ENCODE data around the gene RCE1.

The RCE1 gene

DNA sequence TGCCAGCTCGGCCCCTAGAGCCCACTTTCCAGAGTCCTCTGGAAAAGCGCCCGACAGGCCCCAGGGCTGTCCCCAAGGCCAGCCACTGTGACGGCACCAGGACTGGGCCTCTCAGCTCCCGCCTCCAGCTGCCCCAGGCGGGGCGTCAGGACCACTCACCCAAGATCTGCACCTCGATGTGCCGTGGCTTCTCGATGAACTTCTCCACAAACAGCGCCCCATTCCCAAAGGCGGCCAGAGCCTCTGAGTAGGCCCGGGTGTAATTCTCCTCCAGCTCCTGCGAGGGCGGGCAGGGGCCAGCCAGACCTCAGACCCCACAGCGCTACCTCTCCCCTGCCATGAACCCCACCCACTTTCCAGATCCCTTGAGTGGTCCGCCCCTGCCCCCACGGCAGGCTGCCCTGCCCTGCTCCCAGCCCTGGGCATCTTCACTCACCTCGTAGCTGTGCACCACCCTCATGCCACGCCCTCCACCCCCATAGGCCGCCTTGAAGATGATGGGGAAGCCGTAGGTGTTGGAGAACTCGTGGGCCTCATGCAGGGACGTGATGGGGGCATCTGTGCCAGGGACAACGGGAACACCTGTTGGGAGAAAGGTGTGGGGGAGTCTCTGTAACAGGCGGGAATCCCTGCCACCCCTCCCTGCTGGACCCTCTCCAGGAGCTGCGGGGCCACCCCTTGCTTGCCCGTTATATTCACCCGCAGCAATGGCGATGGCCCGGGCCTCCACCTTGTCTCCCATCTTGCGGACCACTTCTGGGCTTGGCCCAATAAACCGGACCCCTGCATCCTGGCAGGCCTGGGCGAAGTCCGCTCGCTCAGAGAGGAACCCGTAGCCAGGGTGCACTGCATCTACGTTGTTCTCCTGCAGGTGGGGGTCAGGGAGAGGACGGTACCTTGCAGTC is 27.6 kb downstream of the RCE1 start:
- DNase-seq = no peak

DNA sequence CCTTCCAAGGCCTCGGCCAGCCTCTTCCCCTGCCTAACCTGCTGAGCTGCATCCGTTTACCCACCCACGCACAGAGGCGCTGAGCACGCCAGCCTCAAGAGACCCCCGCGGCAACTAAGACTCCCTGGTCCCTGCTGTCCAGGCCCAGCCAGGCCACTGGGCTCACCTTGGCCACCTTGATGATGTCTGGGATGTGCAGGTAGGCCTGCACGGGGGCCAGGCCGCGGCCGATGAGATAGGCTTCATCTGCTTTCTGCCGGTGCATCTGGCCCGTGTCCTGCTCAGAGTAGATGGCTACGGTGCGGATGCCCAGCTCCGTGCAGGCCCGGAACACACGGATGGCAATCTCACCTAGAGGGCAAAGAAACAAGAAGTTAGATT is 28.3 kb downstream of the RCE1 start:
- DNase-seq = no peak

DNA sequence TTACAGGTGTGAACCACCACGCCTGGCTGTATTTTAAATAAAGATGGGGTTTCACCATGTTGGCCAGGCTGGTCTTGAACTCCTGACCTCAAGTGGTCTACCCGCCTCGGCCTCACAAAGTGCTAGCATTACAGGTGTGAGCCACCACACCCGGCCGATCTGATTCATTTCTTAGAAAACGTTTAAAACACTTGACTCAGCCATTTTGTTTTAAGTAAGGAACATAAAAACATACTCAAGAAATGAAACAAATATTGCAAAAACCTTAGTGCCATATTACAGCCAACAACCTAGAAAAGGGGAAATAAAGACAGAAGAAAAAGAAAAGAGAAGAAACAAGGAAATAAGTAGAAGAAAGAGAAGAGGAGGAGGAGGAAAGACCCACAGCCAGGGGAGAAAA is 31.0 kb downstream of the RCE1 start:
- DNase-seq = no peak

DNA sequence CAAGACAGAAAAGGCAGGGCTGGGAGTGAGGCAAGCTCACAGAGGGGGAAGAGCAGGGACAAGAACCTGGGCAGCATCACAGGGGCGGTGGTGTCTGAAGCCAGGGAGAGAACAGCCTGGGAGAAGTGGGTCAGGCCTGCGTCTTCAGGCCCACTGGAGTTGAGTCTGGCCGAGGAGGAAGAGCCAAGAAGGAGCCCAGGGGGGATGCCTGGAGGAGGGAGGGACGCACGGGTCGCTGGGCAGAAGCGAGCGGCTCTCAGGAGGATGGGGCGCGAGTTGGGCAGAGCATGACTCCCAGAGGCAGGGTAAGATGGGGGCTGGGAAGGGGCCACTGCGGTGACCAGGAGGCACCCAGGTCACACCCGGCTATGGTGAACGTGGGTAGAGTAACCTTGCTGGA is 32.1 kb downstream of the RCE1 start:
- DNase-seq = no peak

DNA sequence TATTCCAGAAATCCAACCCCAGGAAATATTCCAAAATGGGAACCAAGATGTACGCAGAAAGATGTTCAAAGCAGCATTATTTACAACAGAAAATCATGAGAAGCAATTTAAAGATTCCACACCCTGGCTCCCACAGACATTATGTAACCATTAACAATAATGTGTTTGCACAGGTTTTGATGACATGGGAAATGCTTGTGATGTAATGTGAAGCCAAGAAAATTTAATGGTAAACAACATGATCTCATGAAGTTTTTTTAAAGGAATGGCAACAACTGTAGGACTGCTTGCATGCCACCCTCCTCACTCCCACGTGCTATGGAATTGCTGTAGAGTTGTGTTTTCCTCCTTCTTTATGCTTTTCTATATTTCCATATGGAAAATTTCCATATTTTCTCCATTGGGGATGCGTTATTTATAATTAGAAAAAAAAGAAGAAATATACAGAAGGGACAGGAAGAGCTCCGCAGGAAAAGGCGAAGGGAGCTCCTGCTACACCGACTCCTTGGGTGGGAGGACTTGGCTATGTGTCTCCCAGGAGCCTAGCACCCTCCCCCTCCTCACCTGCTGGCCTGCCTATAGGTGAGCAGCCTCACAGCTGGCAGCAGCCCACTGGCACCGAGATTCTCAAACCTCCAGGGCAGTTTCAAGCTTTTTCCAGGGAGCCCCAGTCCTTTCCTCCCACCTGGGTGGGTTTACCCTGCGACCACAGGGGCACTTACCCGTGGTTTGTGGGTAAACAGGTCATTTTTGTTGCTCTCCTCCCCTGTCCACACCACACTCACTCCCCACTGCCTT is 34.5 kb downstream of the RCE1 start:
- no peak for DNase-seq

DNA sequence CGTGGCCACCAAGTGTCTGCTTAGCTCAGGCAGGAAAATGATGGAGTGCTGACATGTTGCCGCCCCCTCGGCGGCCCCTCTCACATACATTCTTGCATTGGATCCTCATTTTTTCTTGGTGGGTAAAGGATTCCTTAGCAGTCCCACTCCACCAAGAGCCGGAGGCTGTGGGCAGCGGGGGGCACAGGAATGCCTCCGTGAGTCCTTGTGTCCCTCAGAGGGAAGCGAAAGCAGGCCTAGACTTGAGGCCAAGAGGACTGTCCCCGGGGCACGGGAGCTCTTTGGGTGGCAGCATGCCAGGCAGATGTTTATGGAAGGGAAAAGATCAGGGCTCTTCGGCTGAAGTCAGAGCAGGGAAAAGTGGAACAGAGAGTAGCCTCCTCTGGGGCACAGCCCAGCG is 35.2 kb downstream of the RCE1 start:
- no peak for DNase-seq

DNA sequence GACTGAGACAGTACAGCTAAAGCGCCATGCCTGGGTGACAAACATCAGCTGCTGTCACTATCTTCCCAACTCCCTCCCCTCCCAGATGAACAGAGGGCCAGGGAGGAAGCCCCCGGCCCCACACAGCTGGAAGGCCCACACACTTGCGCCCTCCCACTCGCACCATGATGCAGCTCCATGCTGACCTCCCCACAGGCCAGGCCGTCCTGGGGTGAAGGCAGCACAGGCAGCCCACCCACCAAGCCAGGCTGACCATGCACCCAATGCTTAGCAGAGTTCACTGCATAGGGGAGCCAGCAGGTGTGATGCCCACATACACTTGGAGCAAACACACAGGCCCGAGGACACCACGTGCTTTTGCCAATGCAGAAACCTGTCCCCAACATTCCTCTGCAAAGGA is 35.8 kb downstream of the RCE1 start:
- DNase-seq = no peak

DNA sequence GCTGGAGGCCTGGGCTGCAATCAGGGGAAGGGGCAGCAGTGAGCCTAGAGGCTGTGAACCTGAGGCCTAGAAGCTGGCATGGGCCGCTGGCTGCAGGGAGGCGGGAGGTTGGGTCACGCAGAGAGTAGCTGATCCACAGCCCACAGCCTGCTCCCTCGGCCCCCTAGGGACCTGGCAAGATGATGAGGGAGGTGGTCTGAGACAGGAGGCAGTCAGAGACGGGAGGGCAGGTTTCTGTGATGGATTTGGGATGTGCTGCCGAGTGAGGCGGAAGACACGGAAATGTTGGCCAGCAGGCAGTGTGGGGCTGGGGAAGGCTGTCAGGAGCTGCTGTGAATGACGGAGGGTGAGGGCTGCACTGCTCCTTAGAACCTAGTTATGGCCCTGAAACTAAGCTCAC is 36.3 kb downstream of the RCE1 start:
- DNase-seq = no peak

DNA sequence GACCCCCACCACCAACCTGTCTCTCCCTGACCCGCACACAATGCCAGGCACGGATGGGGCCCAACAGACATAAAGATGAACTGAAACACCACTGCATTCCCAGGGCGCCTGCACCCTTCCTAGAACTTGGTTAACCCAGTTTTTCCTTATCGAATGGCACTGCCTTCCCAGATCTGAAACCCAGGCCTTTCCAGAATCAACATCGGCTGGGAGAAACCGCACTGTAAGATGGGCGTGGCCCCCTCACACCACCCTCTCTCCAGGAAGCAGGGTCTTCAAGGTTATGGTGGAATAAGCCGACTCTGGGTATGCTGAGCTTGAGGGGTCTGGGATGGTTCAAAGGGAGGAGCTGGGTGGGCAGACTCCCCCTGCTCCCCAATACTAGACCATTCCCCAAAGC is 36.8 kb downstream of the RCE1 start:
- no peak for DNase-seq

DNA sequence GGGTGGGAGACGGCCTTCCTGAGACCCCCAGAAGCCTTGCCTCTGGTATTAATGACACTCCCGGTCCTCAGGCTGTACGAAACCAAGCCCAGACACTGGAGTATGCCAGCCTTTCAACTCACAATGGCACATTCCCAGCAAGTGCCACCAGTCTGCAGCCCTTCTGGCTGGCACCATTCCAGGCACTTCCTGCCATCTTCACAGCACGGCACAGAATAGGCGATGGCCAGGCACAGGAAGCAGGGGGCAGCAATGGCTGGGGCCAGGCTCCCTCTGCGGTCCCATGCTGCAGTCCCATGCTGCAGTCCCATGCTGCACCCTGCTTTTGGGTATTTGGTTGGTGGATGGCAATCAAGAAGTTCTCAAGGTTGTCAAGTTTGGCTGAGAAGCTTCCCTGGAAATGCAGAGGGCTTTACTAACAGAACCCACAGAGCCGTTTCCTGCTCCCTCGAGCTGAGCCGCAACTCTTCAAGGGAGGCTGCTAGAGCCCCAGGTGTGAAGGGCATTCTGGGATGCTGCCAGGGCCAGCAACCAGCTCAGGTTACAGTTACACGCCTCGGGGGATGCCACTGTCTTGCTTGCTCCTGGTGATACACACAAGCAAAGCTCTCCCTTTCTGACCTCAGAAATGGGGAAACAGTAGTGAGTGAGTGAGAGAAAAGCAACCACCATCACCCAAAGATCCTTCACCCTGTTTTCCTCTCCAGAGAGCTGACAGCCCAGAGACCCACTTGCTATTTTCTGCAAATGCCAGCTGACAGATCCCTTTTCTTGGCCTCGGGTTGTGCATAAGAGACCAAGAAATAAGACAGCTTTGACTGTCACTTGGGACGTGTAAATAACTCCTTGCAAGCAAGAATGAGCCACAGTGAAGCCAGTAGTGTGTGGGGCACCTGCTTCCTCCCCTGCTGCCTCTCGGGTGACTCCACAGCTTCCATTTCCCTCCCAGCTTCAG is 37.5 kb downstream of the RCE1 start:
- no peak for DNase-seq

DNA sequence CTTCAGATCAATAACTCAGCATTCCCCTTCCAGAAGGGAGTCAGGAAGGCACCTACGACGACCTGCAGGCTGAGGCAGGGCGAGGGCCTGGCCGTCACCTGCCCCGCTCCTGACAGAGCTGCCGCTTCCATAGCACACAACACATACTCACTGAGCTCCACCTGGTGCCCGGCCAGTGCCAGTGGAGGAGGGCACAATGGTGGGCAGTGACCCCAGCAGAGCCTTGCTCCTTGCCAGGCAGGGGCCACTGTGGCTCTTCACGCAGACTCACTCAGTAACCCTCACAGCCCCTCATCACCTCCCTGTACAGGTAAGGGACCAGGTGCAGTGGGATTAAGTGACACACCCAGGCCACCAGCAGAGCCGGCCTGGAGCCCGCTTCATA is 38.2 kb downstream of the RCE1 start:
- DNase-seq = no peak

DNA sequence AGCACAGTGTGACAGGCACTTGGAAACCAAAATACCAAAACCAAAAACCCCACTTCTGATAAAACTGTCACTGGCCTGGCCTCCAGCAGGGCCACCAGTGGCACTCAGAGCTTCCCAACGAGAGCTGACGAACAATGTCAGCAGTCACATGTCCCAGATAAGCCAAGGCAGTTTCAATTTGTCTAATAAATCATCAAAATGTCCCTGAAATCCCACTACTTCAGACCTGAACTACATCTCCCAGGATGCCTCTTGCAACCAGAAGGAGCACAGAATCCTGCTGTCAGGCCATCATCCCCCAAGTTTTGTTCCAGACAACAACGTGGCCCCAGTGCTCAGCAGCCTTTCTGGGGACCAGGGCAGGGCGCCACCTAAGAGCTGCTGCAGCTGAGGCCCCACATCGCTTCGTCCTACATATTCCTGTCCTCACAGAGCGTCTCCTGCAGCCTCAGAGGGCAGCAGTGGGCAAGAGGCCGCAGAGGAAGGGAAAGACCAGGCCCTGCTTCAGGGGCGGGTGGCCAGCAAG is 38.7 kb downstream of the RCE1 start:
- no peak for DNase-seq

DNA sequence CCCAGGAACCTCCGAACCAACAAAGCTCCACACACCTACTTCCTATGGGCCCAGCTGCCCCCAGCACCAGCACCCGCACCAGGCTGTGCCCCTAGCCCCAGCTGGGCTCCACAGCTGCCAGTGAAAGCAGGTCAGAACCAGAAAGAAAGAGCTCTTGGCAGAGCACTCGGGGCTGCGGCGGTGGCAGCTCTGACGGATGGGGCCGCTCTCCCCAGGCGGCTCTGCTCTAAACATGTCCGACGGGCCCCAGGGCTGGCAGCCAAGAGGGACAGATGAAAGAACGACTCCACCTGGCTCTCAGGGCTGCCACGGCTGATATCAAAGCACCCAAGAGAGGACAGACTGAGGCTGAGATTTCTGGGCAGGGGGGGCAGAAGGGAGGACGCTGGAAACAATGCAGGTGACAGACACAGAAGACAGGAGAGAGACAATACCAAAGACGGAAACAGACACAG is 39.3 kb downstream of the RCE1 start:
- DNase-seq = no peak

DNA sequence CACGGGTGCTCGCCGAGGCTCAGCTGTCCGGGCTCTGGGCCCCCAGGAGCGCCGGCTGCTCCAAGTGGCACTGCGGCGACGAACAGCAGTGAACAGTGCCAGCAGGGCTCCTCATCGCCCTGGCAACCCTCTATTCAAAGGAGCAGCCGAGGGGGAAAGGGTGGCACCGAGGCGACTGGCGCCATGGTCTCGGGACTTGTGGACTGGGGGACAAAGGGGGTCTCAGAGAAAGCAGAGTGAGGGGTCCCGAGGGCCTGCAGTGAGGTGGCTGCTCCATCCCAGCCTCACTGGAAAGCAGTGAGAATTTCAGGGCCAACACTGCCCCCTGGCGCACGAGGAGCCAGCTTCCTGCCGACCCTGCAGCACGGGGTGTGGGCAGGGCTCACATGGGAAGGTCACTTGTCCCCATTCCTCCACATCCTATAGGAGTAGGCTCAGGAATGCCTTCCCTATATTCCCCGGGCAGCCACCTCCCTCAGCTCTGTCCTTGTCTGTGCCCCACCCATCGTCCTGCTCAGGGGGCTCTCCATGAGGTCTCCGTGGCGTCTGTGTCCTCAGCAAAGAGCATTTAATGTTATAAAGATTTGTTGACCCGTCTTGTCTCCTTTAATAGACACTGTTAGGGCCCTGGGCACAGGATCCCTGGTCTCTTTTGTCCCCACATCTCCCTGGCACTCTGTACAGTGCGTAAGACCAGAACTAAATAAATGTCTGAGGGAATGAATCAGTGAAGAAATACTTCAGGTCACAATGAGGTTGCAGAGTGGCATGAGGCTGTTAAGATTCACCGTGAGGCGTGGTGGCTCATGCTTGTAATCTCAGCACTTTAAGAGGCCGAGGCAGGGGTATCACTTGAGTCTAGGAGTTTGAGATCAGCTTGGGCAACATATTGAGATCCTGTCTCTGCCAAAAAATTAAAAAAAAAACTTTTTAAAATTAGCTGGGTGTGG is 40.0 kb downstream of the RCE1 start:
- DNase-seq = peak; percentile 41

DNA sequence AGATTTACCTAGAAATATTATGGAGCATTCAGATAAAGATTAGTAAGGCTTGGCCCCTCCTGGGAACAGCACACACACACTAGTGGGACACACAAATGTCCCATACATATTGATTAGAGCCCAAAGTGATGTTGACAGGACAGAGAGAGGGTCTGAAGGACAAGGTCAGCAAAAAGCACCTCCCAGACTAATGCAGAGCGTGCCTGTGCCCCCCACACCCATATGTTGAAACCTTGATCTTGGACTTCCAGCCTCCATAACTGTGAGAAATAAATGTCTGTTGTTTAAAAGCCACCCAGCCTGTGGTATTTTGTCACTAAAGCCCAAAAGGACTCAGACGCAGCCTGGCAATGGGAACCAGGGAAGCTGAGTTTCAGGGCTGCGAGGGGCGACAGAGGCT is 41.2 kb downstream of the RCE1 start:
- DNase-seq = no peak

DNA sequence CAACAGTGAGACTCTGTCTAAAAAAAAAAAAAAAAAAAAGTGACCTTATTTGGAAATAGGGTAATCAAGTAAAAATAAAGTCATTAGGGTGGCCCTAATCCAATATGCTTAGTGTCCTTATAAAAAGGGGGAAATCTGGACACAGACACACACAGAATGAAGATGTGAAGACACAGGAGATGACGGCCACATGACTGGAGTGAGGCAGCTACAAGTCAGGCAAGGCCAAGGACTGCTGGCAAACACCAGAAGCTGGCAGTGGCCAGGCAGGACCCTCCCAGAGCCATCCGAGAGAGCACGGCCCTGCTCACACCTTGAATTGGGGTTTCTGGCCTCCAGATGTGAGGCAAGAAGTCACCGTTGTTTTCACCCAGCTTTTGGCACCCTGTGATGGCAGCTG is 42.2 kb downstream of the RCE1 start:
- DNase-seq = no peak

DNA sequence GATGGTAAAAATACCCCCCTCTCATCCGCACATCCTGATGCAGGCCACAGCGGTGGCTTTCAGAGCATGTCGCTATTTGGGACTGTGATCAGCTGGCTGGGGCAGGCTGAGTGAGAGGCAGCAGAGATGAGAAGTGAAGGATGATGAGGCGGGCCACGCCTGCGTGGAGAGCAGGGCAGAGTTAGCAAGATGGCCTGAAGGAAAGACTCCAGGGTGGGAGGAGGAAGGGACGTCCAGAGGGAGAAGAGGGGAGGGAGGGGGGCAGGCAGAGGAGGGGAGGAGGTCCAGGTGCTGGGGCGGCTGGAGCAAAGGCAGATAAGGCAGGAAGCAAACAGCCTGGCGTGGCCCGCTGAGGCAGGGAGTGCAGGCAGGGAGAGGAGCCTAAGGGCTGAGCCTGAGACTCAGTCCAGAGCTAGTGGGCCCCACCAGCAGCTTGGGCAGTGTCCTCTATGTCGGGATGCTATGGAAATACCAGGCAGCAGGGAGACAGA is 42.8 kb downstream of the RCE1 start:
- DNase-seq = no peak

DNA sequence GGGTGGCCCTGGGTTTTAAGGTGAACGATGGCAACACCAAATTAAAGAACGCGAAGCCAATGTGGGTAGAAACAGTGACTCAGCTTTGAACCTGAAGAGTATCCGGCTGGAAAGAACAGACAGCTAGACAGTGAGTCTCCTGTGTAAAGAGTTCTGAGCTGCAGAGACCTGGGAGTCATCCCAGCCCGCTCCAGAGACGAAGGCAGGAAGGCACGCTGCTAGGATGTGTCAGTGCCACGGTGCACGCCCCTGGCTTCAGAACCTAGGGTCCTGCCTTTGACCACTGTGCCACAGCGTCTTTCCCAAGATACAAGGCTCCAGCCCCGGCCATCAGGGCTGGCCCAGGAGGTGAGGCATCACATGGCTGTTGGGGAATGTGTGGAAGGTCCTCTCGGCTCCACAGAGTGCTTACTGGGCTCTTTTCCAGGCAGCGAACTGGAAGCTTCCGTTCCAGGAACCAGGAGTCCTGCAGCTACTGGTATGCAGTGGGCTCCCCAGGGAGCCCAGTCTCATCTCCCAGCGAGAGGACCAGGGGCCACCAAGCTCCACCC is 43.5 kb downstream of the RCE1 start:
- DNase-seq = no peak

DNA sequence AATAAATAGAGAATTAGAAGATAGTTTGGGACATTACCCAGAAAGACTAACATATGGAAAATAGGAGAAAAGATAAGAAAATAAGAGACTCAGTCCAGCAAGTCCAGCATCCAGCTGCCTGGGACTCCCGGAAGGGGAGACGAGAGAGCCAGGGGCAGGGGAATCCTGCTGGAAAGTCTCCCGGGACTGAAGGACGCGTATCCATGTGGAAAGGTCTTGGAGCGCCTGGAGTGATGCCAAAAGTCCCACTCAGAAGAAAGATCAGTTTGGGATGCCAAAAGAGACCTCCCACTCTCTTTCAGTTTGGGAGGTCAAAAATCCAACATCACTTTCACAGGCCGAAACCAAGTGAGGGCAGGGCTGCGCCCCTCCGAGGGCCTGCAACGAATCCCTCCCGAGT is 44.3 kb downstream of the RCE1 start:
- DNase-seq = no peak

DNA sequence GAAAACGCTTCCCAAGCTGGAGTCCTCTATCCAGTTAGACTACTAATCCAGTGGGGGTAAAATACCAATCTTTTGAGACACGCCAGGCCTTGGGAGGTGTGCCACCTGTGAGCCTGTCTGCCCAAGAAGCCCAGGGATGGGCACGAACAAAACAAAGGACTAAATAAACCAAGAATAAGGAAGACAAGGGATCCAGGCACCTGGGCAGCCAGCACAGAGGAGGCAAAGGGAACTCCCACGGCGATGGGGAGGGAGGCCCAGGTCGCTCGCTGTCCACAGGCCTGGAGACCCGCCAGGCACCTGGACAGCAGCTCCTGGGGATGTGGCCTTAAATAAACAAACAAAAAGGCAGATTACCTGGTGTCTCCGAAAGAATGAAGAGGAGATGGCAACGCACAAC is 45.0 kb downstream of the RCE1 start:
- DNase-seq = no peak

DNA sequence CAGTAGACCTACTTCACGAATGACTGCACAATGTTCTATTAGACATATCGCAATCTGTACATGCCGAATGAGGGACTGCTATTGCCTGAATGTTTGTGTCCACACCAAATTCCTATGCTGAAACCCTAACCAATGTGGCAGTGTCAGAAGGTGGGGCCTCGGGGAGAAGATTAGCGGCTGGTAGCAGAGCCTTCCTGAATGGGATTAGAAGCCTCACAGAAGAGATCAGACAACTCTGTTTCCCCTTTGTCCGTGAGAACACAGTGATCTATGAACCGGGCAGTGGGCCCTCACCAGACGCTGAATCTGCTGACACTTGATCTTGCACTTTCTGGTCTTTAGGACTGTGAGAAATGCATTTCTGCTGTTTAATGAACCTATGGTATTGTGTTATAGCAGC is 46.7 kb downstream of the RCE1 start:
- no peak for DNase-seq
